Measurements from ENCODE around the gene EEFSEC.

DNA sequence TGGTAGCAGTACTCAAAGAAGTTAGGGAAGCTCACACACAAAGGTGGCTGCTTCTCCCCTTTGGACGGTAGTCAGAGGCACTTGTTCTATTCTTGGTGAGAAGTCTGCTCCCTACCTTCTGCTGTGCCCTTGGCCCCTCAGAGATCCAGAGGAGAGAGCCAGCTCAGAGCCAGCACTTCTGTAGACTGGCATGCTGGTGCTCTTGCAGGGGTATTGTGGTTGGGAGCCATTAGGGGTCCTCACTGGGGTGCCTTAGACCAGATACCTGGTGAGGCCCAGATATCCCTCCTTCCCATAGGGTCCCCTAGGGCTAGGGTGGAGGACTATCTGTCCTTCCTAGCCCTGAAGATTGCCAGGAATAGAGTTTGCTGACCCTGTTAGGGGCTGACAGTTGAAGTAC is 140.6 kb downstream of the EEFSEC start:
- TF ChIP-seq, protein P1, sequence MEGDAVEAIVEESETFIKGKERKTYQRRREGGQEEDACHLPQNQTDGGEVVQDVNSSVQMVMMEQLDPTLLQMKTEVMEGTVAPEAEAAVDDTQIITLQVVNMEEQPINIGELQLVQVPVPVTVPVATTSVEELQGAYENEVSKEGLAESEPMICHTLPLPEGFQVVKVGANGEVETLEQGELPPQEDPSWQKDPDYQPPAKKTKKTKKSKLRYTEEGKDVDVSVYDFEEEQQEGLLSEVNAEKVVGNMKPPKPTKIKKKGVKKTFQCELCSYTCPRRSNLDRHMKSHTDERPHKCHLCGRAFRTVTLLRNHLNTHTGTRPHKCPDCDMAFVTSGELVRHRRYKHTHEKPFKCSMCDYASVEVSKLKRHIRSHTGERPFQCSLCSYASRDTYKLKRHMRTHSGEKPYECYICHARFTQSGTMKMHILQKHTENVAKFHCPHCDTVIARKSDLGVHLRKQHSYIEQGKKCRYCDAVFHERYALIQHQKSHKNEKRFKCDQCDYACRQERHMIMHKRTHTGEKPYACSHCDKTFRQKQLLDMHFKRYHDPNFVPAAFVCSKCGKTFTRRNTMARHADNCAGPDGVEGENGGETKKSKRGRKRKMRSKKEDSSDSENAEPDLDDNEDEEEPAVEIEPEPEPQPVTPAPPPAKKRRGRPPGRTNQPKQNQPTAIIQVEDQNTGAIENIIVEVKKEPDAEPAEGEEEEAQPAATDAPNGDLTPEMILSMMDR (conservative IDR thresholded peaks at IDR 0.05) = no peak
- TF ChIP-seq ZFX (IDR thresholded peaks at IDR 0.05) = no peak
